Mammary epithelial cell (primary cell): Measurements from ENCODE around the gene IST1.

Experiments
- EZH2 ChIP-seq: IDR thresholded peaks from 2 replicates; pipeline ENCODE4 v1.6.1; 2012; ENCODE audit warnings: low read length, inconsistent platforms, borderline replicate concordance
- TF ChIP-seq, protein P1 (sequence below), 2 donors: IDR thresholded peaks in 1 of 2; conservative IDR thresholded peaks in 1 of 2; 2 replicates each; pipeline ENCODE4 v1.5.1; 2011 to 2012; ENCODE audit warnings: inconsistent platforms in 2 of 2, low read length in 2 of 2, mild to moderate bottlenecking in 2 of 2, control low read depth in 1 of 2, low read depth in 1 of 2; ENCODE audit not compliant: insufficient read depth in 1 of 2; ENCODE audit errors: extremely low read depth in 1 of 2

- no peak for TF ChIP-seq EZH2
- TF ChIP-seq, protein P1, sequence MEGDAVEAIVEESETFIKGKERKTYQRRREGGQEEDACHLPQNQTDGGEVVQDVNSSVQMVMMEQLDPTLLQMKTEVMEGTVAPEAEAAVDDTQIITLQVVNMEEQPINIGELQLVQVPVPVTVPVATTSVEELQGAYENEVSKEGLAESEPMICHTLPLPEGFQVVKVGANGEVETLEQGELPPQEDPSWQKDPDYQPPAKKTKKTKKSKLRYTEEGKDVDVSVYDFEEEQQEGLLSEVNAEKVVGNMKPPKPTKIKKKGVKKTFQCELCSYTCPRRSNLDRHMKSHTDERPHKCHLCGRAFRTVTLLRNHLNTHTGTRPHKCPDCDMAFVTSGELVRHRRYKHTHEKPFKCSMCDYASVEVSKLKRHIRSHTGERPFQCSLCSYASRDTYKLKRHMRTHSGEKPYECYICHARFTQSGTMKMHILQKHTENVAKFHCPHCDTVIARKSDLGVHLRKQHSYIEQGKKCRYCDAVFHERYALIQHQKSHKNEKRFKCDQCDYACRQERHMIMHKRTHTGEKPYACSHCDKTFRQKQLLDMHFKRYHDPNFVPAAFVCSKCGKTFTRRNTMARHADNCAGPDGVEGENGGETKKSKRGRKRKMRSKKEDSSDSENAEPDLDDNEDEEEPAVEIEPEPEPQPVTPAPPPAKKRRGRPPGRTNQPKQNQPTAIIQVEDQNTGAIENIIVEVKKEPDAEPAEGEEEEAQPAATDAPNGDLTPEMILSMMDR (conservative IDR thresholded peaks at IDR 0.05 in 1 of 2, IDR thresholded peaks at IDR 0.05 in 1 of 2; ENCODE audit: extremely low read depth in 1 of 2, insufficient read depth in 1 of 2, low read depth in 1 of 2, low read length in 2 of 2) = no peak
These were observed 1.5 kb upstream of the IST1 start for GRCh38 chr16:71893888-71894228.
